Stimulated activated naive CD8-positive, alpha-beta T cell treated with anti-CD3 and anti-CD28 coated beads, Interleukin-15, amount 100 ng/mL, for 72 hours (primary cell): ENCODE measurements around the gene NEUROD2.

Experiments
- ATAC-seq: fragments of 150-1000 bp; cut with Tn5 transposase; 2 replicates; pipeline ENCODE4 v1.10.0; 2021; ENCODE audit warnings: mild to moderate bottlenecking, moderate library complexity
- DNase-seq, 2 donors: peaks; one replicate each; pipeline ENCODE4 v3.0.0; 2021 to 2022
- H3K27ac Mint-ChIP-seq, 2 donors: one replicate each; pipeline ENCODE4 v1.8.0; 2022; ENCODE audit warnings: mild to moderate bottlenecking in 2 of 2, mixed read lengths in 2 of 2, moderate library complexity in 2 of 2
- H3K27me3 Mint-ChIP-seq: one replicate; pipeline ENCODE4 v1.8.0; 2022; ENCODE audit warnings: mixed read lengths
- H3K4me1 Mint-ChIP-seq: one replicate; pipeline ENCODE4 v1.8.0; 2022; ENCODE audit warnings: mild to moderate bottlenecking, mixed read lengths
- H3K4me3 Mint-ChIP-seq, 2 donors: one replicate each; pipeline ENCODE4 v1.8.0; 2022; ENCODE audit warnings: mild to moderate bottlenecking in 2 of 2, mixed read lengths in 2 of 2, moderate library complexity in 1 of 2
- H3K9me3 Mint-ChIP-seq, 2 donors: one replicate each; pipeline ENCODE4 v1.8.0; 2022; ENCODE audit warnings: mixed read lengths in 2 of 2

NEUROD2 gene

GRCh38 chr17:39617100-39617445, 9.4 kb upstream of the NEUROD2 start:
- ATAC-seq = no peak
- no peak overlapping the region for H3K27ac Mint-ChIP-seq

GRCh38 chr17:39615434-39615833, 7.7 kb upstream of the NEUROD2 start:
- Mint-ChIP-seq H3K27me3 (peaks cover 64% of the 10 kb centered on the region), H3K27ac (no peak overlapping the region), H3K4me3 (no peak overlapping the region), H3K9me3 (no peaks in the 10 kb centered on the region), H3K4me1 (peaks cover 14% of the 10 kb centered on the region)
- ATAC-seq (no peak), DNase-seq (no peak)

More at GRCh38 chr17:39617100-39617445, 9.4 kb upstream of the NEUROD2 start:
- no peaks in the 10 kb centered on the region for H3K9me3 Mint-ChIP-seq
- H3K4me3 Mint-ChIP-seq = peak overlapping the region; percentile 67 to 69
- no peak for DNase-seq
- H3K27me3 Mint-ChIP-seq = peaks cover 56% of the 10 kb centered on the region
- H3K4me1 Mint-ChIP-seq = peaks cover 20% of the 10 kb centered on the region

GRCh38 chr17:39614545-39615157, 6.9 kb upstream of the NEUROD2 start:
- Mint-ChIP-seq H3K27ac (peak overlapping the region in 1 of 2 donors; percentile 36), H3K4me3 (no peak overlapping the region), H3K4me1 (peaks cover 14% of the 10 kb centered on the region), H3K27me3 (peaks cover 68% of the 10 kb centered on the region), H3K9me3 (no peaks in the 10 kb centered on the region)
- DNase-seq = no peak
- no peak for ATAC-seq

- peaks cover 70% of the 10 kb centered on the region for H3K27me3 Mint-ChIP-seq
- peak overlapping the region in 1 of 2 donors; percentile 63 for H3K27ac Mint-ChIP-seq
- no peak for DNase-seq
- H3K4me1 Mint-ChIP-seq = peaks cover 6% of the 10 kb centered on the region
- H3K4me3 Mint-ChIP-seq = no peak overlapping the region
- H3K9me3 Mint-ChIP-seq = no peaks in the 10 kb centered on the region
- ATAC-seq = no peak
Observed at GRCh38 chr17:39612935-39613464, 5.3 kb upstream of the NEUROD2 start.

- no peak overlapping the region for H3K4me3 Mint-ChIP-seq
- peaks cover 8% of the 10 kb centered on the region for H3K4me1 Mint-ChIP-seq
- ATAC-seq (no peak), DNase-seq (no peak)
- peaks cover 76% of the 10 kb centered on the region for H3K27me3 Mint-ChIP-seq
- no peaks in the 10 kb centered on the region for H3K9me3 Mint-ChIP-seq
- H3K27ac Mint-ChIP-seq = peak overlapping the region in 1 of 2 donors; percentile 63
Observed at GRCh38 chr17:39612291-39612894, 4.7 kb upstream of the NEUROD2 start.

- peaks cover 85% of the 10 kb centered on the region for H3K27me3 Mint-ChIP-seq
- H3K4me3 Mint-ChIP-seq = no peak overlapping the region
- H3K4me1 Mint-ChIP-seq = peaks cover 16% of the 10 kb centered on the region
- DNase-seq (no peak), ATAC-seq (no peak)
- H3K27ac Mint-ChIP-seq = peak overlapping the region in 1 of 2 donors; percentile 50
- H3K9me3 Mint-ChIP-seq = no peaks in the 10 kb centered on the region
Observed at GRCh38 chr17:39611401-39612112, 3.8 kb upstream of the NEUROD2 start.

- DNase-seq (no peak), ATAC-seq (no peak)
- Mint-ChIP-seq H3K4me3 (no peak overlapping the region), H3K27ac (no peak overlapping the region), H3K27me3 (peaks cover 85% of the 10 kb centered on the region), H3K9me3 (no peaks in the 10 kb centered on the region), H3K4me1 (peaks cover 33% of the 10 kb centered on the region)
Observed at GRCh38 chr17:39609416-39610025, 1.8 kb upstream of the NEUROD2 start.

- peak in 1 of 2 donors; percentile 9 for DNase-seq
- Mint-ChIP-seq H3K4me1 (peaks cover 39% of the 10 kb centered on the region), H3K27ac (no peak overlapping the region), H3K9me3 (no peaks in the 10 kb centered on the region), H3K27me3 (peaks cover 88% of the 10 kb centered on the region), H3K4me3 (no peak overlapping the region)
- ATAC-seq = no peak
Observed at GRCh38 chr17:39608142-39608981, 642 bp upstream of the NEUROD2 start.

- H3K4me3 Mint-ChIP-seq = peak overlapping the region; percentile 48 to 73
- peak overlapping the region in 1 of 2 donors; percentile 59 for H3K27ac Mint-ChIP-seq
- H3K27me3 Mint-ChIP-seq = peaks cover 90% of the 10 kb centered on the region
- H3K9me3 Mint-ChIP-seq = no peaks in the 10 kb centered on the region
- DNase-seq = peak in 1 of 2 donors; percentile 7
- no peak for ATAC-seq
- H3K4me1 Mint-ChIP-seq = peaks cover 37% of the 10 kb centered on the region
Observed at GRCh38 chr17:39607057-39607850, 466 bp downstream of the NEUROD2 start.

- Mint-ChIP-seq H3K4me3 (peak overlapping the region; percentile 48 to 73), H3K9me3 (no peaks in the 10 kb centered on the region), H3K27me3 (peaks cover 95% of the 10 kb centered on the region), H3K4me1 (peaks cover 38% of the 10 kb centered on the region), H3K27ac (no peak overlapping the region)
- peak in 1 of 2 donors; percentile 11 for DNase-seq
- peak; percentile 44 for ATAC-seq
Observed at GRCh38 chr17:39606434-39607056, 1.2 kb downstream of the NEUROD2 start.

GRCh38 chr17:39605492-39606433, 2.0 kb downstream of the NEUROD2 start:
- ATAC-seq (peak; percentile 24), DNase-seq (no peak)
- no peak overlapping the region for H3K27ac Mint-ChIP-seq
- H3K4me1 Mint-ChIP-seq = peaks cover 44% of the 10 kb centered on the region
- peaks cover 97% of the 10 kb centered on the region for H3K27me3 Mint-ChIP-seq
- H3K9me3 Mint-ChIP-seq = no peaks in the 10 kb centered on the region
- peak overlapping the region; percentile 51 to 56 for H3K4me3 Mint-ChIP-seq

GRCh38 chr17:39604911-39605491, 2.7 kb downstream of the NEUROD2 start:
- H3K27ac Mint-ChIP-seq = no peak overlapping the region
- no peaks in the 10 kb centered on the region for H3K9me3 Mint-ChIP-seq
- H3K4me1 Mint-ChIP-seq = peaks cover 48% of the 10 kb centered on the region
- ATAC-seq (no peak), DNase-seq (no peak)
- peaks cover 100% of the 10 kb centered on the region for H3K27me3 Mint-ChIP-seq
- peak overlapping the region; percentile 49 to 61 for H3K4me3 Mint-ChIP-seq
